Neutrophil (primary cell): ENCODE data around the gene MOB1B.
"Not testable (repeated sequence)": the region's sequence is repeated elsewhere in the genome, so short reads cannot be mapped to it uniquely, and the experiment has no call there.

Experiments used
- H3K27ac ChIP-seq: fragments of 200-600 bp; sonication (generic); 2 replicates; pipeline ENCODE4 v1.5.1; 2016; ENCODE audit warnings: mild to moderate bottlenecking, moderate library complexity
- H3K27me3 ChIP-seq: fragments of 200-600 bp; sonication (generic); 2 replicates; pipeline ENCODE4 v1.6.0; 2016; ENCODE audit warnings: mild to moderate bottlenecking
- H3K36me3 ChIP-seq: fragments of 200-600 bp; sonication (generic); 2 replicates; pipeline ENCODE4 v1.5.1; 2017
- H3K4me1 ChIP-seq, 2 experiments: fragments of 200-600 bp in 1 of 2; sonication (generic) in 1 of 2; 1 replicate in 1 of 2; 2 replicates in 1 of 2; pipeline versions ENCODE4 v1.5.1 to v1.6.1; 2013 to 2016; ENCODE audit warnings: low read depth in 1 of 2, low read length in 1 of 2, mild to moderate bottlenecking in 1 of 2, moderate library complexity in 1 of 2; ENCODE audit not compliant: control insufficient read depth in 1 of 2, insufficient read depth in 1 of 2
- H3K4me3 ChIP-seq, 2 experiments: fragments of 200-600 bp in 1 of 2; sonication (generic) in 1 of 2; 1 replicate in 1 of 2; 2 replicates in 1 of 2; pipeline ENCODE4 v1.5.1; 2013 to 2016; ENCODE audit warnings: low read depth in 1 of 2, low read length in 1 of 2, mild to moderate bottlenecking in 1 of 2, moderate library complexity in 1 of 2
- H3K9me3 ChIP-seq: fragments of 200-600 bp; sonication (generic); 2 replicates; pipeline ENCODE4 v1.5.1; 2016
- TF ChIP-seq, protein P1 (sequence below): fragments of 200-600 bp; sonication (generic); IDR thresholded peaks from 2 replicates; pipeline ENCODE4 v1.5.1; 2016; ENCODE audit warnings: antibody characterized with exemption

Gene MOB1B

DNA sequence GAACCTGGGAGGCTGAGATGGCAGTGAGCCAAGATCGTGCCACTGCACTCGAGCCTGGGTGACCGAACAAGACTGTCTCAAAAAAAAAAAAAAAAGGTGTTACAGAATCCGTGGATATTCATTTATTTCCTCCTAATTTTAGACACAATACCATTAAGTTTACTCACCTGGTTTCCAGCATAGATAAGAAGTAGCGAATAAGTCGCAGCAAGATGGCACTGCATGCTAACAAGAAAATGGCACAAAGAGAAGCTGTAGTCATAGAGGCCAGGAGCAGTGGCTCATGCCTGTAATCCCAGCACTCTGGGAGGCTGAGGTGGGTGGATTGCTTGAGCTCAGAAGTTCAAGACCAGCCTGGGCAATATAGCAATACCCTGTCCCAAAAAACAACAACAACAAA lies 17.0 kb upstream of the MOB1B start:
- H3K4me1 ChIP-seq: no peaks in the 10 kb centered on the region
- no peaks in the 10 kb centered on the region for H3K36me3 ChIP-seq
- no peak overlapping the region for H3K4me3 ChIP-seq
- TF ChIP-seq, protein P1, sequence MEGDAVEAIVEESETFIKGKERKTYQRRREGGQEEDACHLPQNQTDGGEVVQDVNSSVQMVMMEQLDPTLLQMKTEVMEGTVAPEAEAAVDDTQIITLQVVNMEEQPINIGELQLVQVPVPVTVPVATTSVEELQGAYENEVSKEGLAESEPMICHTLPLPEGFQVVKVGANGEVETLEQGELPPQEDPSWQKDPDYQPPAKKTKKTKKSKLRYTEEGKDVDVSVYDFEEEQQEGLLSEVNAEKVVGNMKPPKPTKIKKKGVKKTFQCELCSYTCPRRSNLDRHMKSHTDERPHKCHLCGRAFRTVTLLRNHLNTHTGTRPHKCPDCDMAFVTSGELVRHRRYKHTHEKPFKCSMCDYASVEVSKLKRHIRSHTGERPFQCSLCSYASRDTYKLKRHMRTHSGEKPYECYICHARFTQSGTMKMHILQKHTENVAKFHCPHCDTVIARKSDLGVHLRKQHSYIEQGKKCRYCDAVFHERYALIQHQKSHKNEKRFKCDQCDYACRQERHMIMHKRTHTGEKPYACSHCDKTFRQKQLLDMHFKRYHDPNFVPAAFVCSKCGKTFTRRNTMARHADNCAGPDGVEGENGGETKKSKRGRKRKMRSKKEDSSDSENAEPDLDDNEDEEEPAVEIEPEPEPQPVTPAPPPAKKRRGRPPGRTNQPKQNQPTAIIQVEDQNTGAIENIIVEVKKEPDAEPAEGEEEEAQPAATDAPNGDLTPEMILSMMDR: no peak
- H3K27me3 ChIP-seq: no peaks in the 10 kb centered on the region
- H3K9me3 ChIP-seq: no peaks in the 10 kb centered on the region
- no peak overlapping the region for H3K27ac ChIP-seq

GRCh38 chr4:70892086-70892769 lies 9.9 kb upstream of the MOB1B start:
- Histone ChIP-seq H3K27ac (no peak overlapping the region), H3K4me3 (no peak overlapping the region), H3K27me3 (no peaks in the 10 kb centered on the region), H3K36me3 (no peaks in the 10 kb centered on the region), H3K4me1 (no peaks in the 10 kb centered on the region), H3K9me3 (no peaks in the 10 kb centered on the region)
- TF ChIP-seq, protein P1: no peak

DNA sequence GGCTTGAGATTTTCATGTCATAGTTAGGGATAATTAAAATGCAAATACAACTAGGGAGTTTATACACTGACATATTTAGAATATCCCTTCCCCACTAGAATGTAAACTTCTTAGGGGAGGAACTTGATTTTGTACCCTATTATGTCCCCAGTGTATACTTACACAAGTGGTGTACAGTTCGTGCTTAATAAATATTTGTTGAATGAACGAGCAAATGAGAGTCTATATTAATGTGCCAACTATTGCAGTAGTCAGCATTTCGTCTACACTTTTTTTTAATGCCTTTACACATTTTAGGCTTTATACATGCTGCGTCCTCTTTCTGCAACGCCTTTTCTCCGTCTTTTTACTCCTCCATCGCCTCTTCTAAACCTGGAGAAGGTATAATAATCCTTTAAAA lies 8.4 kb upstream of the MOB1B start:
- no peaks in the 10 kb centered on the region for H3K9me3 ChIP-seq
- H3K27ac ChIP-seq: no peak overlapping the region
- H3K4me1 ChIP-seq: no peaks in the 10 kb centered on the region
- no peaks in the 10 kb centered on the region for H3K36me3 ChIP-seq
- no peaks in the 10 kb centered on the region for H3K27me3 ChIP-seq
- TF ChIP-seq, protein P1: no peak
- H3K4me3 ChIP-seq: no peak overlapping the region

DNA sequence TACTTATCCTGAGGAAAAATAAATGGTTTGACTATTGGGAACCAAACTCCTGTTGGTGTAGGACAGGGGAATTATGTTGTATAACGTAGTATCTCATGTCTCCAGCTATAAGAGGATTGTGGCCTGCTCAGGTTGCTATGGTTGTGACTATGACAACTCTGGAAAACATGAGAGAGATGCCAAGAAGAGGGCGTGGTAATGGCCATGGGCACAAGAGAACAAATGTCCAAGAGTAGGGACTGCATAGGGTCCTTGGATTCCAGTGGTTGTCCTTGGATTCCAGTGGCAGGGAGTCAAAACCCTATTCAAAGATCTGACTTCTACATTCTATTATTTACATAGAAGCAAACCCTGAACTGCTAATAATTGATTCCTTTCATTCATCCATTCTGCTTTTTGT lies 6.8 kb upstream of the MOB1B start:
- no peaks in the 10 kb centered on the region for H3K4me1 ChIP-seq
- H3K9me3 ChIP-seq: no peaks in the 10 kb centered on the region
- no peak overlapping the region for H3K27ac ChIP-seq
- H3K27me3 ChIP-seq: no peaks in the 10 kb centered on the region
- TF ChIP-seq, protein P1: no peak
- no peak overlapping the region for H3K4me3 ChIP-seq
- no peaks in the 10 kb centered on the region for H3K36me3 ChIP-seq

GRCh38 chr4:70895811-70896491 lies 6.2 kb upstream of the MOB1B start:
- Histone ChIP-seq H3K27ac (no peak overlapping the region), H3K36me3 (no peaks in the 10 kb centered on the region), H3K9me3 (no peaks in the 10 kb centered on the region), H3K4me3 (no peak overlapping the region), H3K27me3 (no peaks in the 10 kb centered on the region), H3K4me1 (no peaks in the 10 kb centered on the region)
- TF ChIP-seq, protein P1: no peak

DNA sequence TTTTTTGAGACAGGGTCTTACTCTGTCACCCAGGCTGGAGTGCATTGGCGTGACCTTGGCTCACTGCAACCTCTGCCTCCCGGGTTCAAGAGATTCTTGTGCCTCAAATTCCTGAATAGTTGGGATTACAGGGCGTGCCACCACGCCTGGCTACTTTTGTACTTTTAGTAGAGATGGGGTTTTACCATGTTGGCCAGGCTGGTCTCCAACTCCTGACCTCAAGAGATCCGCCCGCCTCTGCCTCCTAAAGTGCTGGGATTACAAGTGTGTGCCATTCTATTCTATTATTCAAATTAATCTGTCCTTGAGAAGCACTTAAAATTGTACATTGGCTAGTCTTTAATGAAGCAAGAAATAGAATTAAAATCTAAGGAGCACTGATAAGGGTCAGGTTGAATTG lies 3.6 kb upstream of the MOB1B start:
- H3K9me3 ChIP-seq, H3K4me3 ChIP-seq, H3K36me3 ChIP-seq, H3K27ac ChIP-seq: not testable (repeated sequence)
- peaks cover 12 to 15% of the 10 kb centered on the region in 2 experiments for H3K4me1 ChIP-seq
- H3K27me3 ChIP-seq: peaks cover 22% of the 10 kb centered on the region
